PC-3 (cell line): ENCODE measurements around the gene PPT2.

ENCODE experiments used
- CTCF ChIP-seq: fragments of 300-600 bp; sonication (generic); conservative IDR thresholded peaks from 2 replicates; pipeline ENCODE4 v1.5.1; 2017; ENCODE audit warnings: antibody characterized with exemption, low read depth, mild to moderate bottlenecking, low read length
- EZH2 ChIP-seq: fragments of 300-600 bp; sonication (generic); IDR thresholded peaks from one replicate; pipeline ENCODE4 v1.6.1; 2017; ENCODE audit warnings: antibody characterized with exemption, mild to moderate bottlenecking, low read length; ENCODE audit not compliant: unreplicated experiment

- TF ChIP-seq CTCF: no peak
- TF ChIP-seq EZH2: no peak
Observed at GRCh38 chr6:32179766-32180405, 25.9 kb downstream of the PPT2 start.
